Thyroid gland (tissue), 4 donors: ENCODE measurements around the gene ZNF79.

Experiments
- CTCF ChIP-seq, 6 experiments: fragments of 200-600 bp in 3 of 6; fragments of 450-650 bp in 3 of 6; sonication (generic) in 3 of 6; IDR thresholded peaks; one replicate each; pipeline ENCODE4 v1.5.1; 2016 to 2019; ENCODE audit warnings: antibody characterized with exemption in 6 of 6, mild to moderate bottlenecking in 2 of 6, inconsistent platforms in 1 of 6, moderate library complexity in 1 of 6
- POLR2A ChIP-seq, 2 donors: fragments of 450-650 bp; IDR thresholded peaks; one replicate each; pipeline ENCODE4 v1.6.1; 2017; ENCODE audit warnings: antibody characterized with exemption in 2 of 2, mild to moderate bottlenecking in 2 of 2, moderate library complexity in 1 of 2

- TF ChIP-seq CTCF (IDR thresholded peaks at IDR 0.05) (no peak), POLR2A (IDR thresholded peaks at IDR 0.05) (no peak)
These were observed 66.5 kb downstream of the ZNF79 start for GRCh38 chr9:127490535-127491230.
